ENCODE data around the gene ZNF473.

ZNF473 gene

DNA sequence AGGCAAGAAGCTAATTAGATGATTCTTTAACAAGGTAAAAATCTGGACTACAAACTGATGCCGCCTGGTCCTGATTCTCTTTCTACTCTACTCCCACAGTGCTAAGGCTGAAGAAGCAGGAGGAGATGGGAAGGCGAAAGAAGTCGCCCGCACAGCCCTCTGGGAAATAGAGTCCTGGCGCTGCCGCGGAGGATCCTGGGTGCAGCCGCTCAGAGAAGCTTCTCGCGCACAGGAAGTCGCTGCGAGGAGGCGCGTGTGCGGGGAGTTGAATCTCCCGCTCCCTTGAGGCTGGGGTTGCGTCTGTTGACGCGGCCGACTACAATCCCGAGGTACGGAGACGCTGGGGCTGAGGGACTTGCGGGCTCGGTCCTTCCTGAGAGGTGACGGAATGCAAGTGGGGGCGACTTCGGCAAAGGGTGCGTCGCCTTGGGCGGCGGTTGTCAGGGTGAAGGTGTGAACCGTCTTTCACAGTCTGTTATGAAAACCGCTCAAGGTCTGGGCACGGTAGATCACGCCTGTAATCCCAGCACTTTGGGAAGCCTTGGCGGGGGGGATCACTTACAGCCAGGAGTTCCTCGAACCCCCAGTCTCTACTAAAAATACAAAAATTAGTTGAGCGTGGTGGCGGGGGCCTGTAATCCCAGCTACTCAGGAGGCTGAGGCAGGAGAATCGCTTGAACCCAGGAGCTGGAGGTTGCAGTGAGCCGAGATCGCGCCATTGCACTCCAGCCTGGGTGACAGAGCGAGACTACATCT is at the start of gene ZNF473:
TSS of gene ZNF473 (plus strand) at position 212 of the 756 bp plus-strand sequence. CDS start 5,078 bp downstream, outside the sequence.
- DNase-seq = peak; percentile 81

DNA sequence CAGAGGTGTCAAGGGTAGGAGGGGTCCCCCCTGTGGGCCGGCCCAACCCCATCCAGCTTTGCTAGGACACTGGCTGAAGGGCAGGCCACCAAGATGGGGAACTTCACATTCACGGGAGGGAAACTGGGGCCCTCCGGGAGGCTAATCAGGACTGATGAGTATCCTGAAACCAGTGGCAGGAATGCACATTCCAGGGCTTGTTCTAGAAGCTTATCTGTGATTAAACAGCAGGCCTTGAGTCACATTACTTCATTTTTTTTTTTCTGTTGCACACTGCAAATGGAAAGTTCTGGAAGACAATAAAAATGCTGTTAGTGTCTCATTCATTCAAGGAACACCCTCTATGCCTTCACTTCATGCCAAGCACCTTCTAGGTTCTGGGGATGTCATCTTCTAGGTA is 49.3 kb upstream of the ZNF473 start:
- DNase-seq = no peak

GRCh38 chr19:49977076-49977475 is 48.7 kb upstream of the ZNF473 start:
- DNase-seq = no peak

GRCh38 chr19:49977881-49978280 is 47.9 kb upstream of the ZNF473 start:
- DNase-seq = no peak

- DNase-seq = no peak
Observed at GRCh38 chr19:49978324-49978723, 47.5 kb upstream of the ZNF473 start.

- DNase-seq = no peak
Observed at GRCh38 chr19:49981603-49982593, 43.9 kb upstream of the ZNF473 start.

DNA sequence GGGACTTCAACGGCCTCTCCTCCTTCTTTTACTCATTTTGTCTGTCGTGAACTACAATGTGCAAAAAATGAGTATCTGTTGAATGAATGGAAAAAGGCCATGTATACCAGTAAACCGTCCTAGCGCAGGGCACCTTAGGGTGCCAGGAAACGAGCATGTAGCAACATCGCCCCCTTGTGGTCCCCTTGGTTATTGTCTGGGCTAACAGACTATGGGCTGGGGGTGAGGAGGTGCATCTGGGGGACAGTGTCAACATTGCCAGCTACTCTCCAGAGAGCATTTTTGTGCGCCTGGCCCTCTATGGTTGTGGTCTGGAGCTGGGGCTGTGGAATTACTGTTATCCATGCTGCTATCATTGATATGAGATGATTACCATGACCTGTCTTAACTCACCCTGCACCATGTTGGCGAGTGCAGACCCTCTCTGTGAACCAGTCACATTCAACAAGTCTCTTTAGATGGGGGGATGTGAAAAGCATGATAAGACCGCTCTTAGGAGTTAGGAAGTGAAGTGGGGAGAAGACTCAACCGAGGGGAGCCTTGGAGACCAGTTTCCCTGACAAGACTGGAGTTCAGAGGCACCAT is 42.1 kb upstream of the ZNF473 start:
- peak; percentile 81 for DNase-seq

GRCh38 chr19:49984491-49984890 is 41.3 kb upstream of the ZNF473 start:
- DNase-seq = no peak

GRCh38 chr19:49985871-49986270 is 39.9 kb upstream of the ZNF473 start:
- no peak for DNase-seq

DNA sequence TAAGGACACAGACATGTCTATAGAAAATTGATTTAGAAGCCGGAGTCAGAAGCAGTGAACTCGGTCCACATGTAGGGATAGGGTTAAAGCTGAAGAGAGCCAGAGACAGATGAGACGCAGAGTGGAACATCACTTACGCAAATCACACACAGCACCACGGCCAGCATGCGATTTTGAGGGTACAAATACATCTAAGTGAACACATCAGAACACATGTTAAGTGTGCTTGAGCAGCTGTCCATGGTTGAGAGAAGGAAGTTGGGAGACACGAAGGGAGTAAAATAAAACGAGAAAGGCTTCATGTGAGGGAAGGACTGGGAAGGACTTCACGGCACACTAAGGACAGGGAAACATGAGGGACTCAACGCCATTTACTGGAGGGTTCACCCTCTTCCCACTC is 39.5 kb upstream of the ZNF473 start:
- no peak for DNase-seq

GRCh38 chr19:49987159-49987698 is 38.6 kb upstream of the ZNF473 start:
- DNase-seq = peak; percentile 48

- DNase-seq = no peak
Observed at GRCh38 chr19:49988007-49988406, 37.8 kb upstream of the ZNF473 start.

DNA sequence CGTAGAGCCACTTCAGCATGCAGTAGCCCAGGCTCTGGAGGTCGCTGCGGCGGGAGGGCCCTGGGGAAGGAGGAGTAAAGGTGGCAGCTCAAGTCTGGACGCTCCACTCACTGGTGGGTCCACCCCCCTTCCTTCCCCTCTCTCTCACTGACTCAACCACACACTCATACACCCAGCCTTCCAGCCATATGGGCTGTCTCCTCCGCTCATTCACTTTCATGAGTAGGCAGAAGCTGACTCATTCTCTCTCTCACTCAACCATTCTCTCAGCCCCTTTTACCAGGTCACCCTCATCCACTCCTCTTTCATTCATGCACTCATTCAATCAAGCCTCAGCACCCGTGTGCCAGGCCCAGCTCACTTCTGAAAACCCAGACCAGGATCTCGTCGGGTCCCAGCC is 37.4 kb upstream of the ZNF473 start:
- no peak for DNase-seq

GRCh38 chr19:49997709-49998108 is 28.1 kb upstream of the ZNF473 start:
- DNase-seq = no peak

GRCh38 chr19:49999371-50000010 is 26.3 kb upstream of the ZNF473 start:
- no peak for DNase-seq

DNA sequence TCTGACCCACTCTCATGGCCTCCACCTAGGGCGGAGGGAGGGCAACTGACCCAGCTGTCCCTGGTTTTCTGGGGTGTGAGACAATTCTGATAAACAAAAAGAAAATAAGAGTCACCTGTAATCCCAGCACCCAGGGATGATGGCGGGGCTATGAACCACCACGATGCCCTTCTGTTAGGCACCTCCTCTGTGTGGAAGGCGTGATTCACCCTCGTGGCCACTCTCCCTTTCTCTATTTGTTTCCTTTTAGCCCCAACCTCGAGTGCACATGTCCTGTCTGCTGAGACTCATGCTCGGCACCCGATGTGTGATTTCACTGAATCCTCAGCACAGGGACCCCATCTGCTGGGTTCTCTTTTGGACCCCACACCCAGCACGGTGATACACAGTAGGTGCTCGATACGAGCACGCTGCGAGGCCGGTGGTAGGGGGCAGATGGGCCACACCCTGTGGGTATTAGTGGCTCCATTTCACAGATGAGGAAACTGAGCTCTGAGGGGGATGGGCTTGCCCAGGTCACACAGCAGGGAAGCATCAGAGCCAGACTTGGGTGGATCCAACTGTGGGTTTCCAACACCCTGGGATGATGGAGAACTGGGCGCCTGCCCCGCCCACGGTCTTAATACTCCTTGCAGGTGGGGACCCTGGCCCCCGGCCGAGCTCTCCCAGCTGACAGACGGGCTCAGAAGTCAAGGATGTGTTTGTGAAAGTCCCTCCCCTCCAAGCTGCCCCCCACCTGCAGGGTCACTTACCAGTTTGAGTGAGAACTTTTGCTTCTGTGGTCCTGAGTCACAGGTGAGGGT is 25.6 kb upstream of the ZNF473 start:
- no peak for DNase-seq

- DNase-seq = no peak
Observed at GRCh38 chr19:50000841-50001557, 24.8 kb upstream of the ZNF473 start.

DNA sequence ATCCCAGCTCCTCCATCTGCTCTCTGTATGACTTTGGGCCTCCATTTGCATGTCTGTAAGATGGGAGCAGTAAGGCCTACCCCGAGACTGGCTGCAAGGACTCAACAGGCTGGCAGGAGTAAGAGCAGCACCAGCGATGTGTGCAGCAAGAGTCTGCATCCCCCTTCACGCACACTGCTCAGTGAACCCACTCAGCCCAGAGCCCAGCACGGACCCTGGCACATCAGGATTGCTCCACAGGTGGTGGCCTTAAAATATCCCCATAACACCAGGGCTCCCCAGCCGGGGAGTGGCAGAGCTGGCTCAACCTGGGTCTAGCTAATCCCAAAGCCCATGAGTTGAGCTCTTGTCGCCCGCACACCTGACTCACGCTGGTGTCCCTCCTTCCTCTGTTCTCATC is 24.0 kb upstream of the ZNF473 start:
- no peak for DNase-seq

DNA sequence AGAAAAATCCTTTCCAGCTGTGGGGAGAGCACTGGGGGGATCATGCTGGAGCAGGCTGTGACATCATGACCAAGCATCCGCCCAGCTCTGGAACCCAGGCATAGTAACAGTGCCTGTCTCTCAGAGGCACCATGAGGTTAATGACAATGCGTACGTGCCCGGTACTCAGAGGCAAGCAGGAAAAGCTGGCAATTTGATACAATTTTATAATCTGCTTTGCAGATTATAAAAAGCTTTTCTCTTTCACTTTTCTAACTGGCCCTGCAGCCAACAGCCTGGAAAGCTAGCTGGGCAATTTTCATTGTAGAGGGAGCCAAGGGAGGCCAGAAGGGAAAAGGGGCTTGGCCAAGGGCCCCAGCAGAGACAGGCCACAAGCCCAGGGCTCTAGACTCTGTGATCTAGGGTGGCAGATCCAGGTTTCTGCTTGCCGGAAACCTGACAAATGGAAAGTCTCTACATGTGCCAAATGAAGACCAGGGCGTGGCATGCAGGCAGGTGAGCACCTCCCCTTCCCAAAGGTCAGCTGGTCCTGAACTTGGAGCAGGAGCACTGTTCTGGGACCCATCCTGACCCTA is 23.3 kb upstream of the ZNF473 start:
- DNase-seq = no peak

- DNase-seq = no peak
Observed at GRCh38 chr19:50003254-50003788, 22.5 kb upstream of the ZNF473 start.
